Astrocyte of the spinal cord (primary cell): ENCODE data around the gene SNX32.
"Not testable (repeated sequence)": the region's sequence is repeated elsewhere in the genome, so short reads cannot be mapped to it uniquely, and the experiment has no call there.

Experiments used
- DNase-seq: peaks from one replicate; pipeline ENCODE4 v3.0.0; 2011; ENCODE audit warnings: low read depth, low spot score
- H3K4me3 ChIP-seq: 2 replicates; pipeline ENCODE4 v1.5.1; 2011; ENCODE audit warnings: low read depth, mild to moderate bottlenecking, low read length, moderate library complexity
- CTCF ChIP-seq: IDR thresholded peaks from 2 replicates; pipeline ENCODE4 v1.5.1; 2012; ENCODE audit warnings: low read depth, mild to moderate bottlenecking, low read length, inconsistent platforms
- in situ Hi-C: cut with HindIII; loops from 2 replicates; pipeline ENCODE4 v1.10.0; 2017; ENCODE audit warnings: low sequenced_read_pairs

Gene SNX32

GRCh38 chr11:65842144-65842543 is 8.4 kb downstream of the SNX32 start:
- no peak for TF ChIP-seq CTCF
- DNase-seq = no peak
- in situ Hi-C loops = no loop called here
- H3K4me3 ChIP-seq = no peak overlapping the region

GRCh38 chr11:65843811-65844210 is 10.0 kb downstream of the SNX32 start:
- in situ Hi-C loops = no loop called here
- no peak for DNase-seq
- no peak for TF ChIP-seq CTCF
- no peak overlapping the region for H3K4me3 ChIP-seq

- no peak for TF ChIP-seq CTCF
- no peak overlapping the region for H3K4me3 ChIP-seq
- in situ Hi-C loops = no loop called here
- no peak for DNase-seq
Observed at GRCh38 chr11:65844231-65844872, 10.6 kb downstream of the SNX32 start.

GRCh38 chr11:65847746-65848145 is 14.0 kb downstream of the SNX32 start:
- no peak for TF ChIP-seq CTCF
- no peak for DNase-seq
- no peak overlapping the region for H3K4me3 ChIP-seq
- in situ Hi-C loops = no loop called here

- DNase-seq, H3K4me3 ChIP-seq, in situ Hi-C loops: not testable (repeated sequence)
Observed at GRCh38 chr11:65848693-65849092, 14.9 kb downstream of the SNX32 start.

- DNase-seq = no peak
- no peak for TF ChIP-seq CTCF
- in situ Hi-C loops = no loop called here
- H3K4me3 ChIP-seq = no peak overlapping the region
Observed at GRCh38 chr11:65849366-65849765, 15.6 kb downstream of the SNX32 start.

GRCh38 chr11:65849771-65850216 is 16.0 kb downstream of the SNX32 start:
- in situ Hi-C loops = no loop called here
- no peak for TF ChIP-seq CTCF
- no peak for DNase-seq
- no peak overlapping the region for H3K4me3 ChIP-seq
